Transverse colon (tissue), 4 donors: ENCODE data around the gene CIAO1.

Experiments
- POLR2A ChIP-seq: fragments of 450-650 bp; IDR thresholded peaks from one replicate; pipeline ENCODE4 v1.6.1; 2016; ENCODE audit warnings: antibody characterized with exemption, mild to moderate bottlenecking, moderate library complexity
- POLR2AphosphoS5 ChIP-seq, 3 donors: sonication (generic); formaldehyde crosslinking; IDR thresholded peaks; one replicate each; pipeline ENCODE4 v1.6.1; 2016; ENCODE audit warnings: antibody characterized with exemption in 3 of 3
- TF ChIP-seq, protein P1 (sequence below), 5 experiments: fragments of 200-600 bp in 3 of 5; fragments of 450-650 bp in 2 of 5; sonication (generic) in 3 of 5; IDR thresholded peaks; 1 replicate in 2 of 5; 2 replicates in 3 of 5; pipeline ENCODE4 v1.5.1; 2016 to 2017; ENCODE audit warnings: antibody characterized with exemption in 5 of 5, inconsistent platforms in 3 of 5, mild to moderate bottlenecking in 2 of 5, moderate library complexity in 1 of 5

DNA sequence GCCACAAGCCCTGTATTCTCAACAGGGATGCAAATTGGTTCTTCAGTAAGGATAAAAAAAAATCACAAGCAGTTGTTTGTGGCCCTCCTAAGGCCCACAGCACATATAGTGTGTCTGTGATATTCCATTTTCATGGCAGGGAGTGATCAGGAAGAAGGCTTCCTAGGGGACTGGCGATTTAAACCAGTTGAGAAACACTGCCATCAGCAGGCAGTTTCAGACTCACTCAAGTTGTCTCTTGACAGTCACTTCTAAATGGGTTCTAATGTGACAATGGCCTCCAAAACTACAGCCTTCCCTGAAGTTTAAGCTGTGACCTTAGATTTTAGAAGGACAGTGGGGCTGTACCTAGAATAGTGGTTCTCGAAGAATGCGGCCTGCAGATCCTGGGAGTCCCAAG, 6.0 kb downstream of the CIAO1 start:
- TF ChIP-seq, protein P1, sequence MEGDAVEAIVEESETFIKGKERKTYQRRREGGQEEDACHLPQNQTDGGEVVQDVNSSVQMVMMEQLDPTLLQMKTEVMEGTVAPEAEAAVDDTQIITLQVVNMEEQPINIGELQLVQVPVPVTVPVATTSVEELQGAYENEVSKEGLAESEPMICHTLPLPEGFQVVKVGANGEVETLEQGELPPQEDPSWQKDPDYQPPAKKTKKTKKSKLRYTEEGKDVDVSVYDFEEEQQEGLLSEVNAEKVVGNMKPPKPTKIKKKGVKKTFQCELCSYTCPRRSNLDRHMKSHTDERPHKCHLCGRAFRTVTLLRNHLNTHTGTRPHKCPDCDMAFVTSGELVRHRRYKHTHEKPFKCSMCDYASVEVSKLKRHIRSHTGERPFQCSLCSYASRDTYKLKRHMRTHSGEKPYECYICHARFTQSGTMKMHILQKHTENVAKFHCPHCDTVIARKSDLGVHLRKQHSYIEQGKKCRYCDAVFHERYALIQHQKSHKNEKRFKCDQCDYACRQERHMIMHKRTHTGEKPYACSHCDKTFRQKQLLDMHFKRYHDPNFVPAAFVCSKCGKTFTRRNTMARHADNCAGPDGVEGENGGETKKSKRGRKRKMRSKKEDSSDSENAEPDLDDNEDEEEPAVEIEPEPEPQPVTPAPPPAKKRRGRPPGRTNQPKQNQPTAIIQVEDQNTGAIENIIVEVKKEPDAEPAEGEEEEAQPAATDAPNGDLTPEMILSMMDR (IDR thresholded peaks at IDR 0.05), result no peak
- TF ChIP-seq POLR2A, result no peak
- no peak for TF ChIP-seq POLR2AphosphoS5 (IDR thresholded peaks at IDR 0.05)
